GM23338 (cell line): ENCODE results near the gene NIPBL. TPM values are rescaled to one million over a fixed set of nuclear protein-coding genes. Genes with fewer than 3 reads are reported as not detected.

ENCODE experiments used
- ATAC-seq: fragments of 200-7000 bp; cut with Tn5 transposase; 3 replicates; pipeline ENCODE4 v1.9.1; 2020
- DNase-seq: peaks from one replicate; pipeline ENCODE4 v3.0.0-alpha.2; 2015; ENCODE audit warnings: low spot score
- H2AFZ ChIP-seq: fragments of 200-600 bp; sonication (generic); 2 replicates; pipeline ENCODE4 v1.8.0; 2016; ENCODE audit warnings: antibody characterized with exemption, mild to moderate bottlenecking, moderate library complexity
- H3F3A ChIP-seq: fragments of 200-600 bp; sonication (generic); replicated peaks from 2 replicates; pipeline ENCODE4 v1.8.0; 2017; ENCODE audit warnings: antibody characterized with exemption, mixed run types, low read depth
- H3K27ac ChIP-seq: fragments of 200-600 bp; sonication (generic); 2 replicates; pipeline ENCODE4 v1.6.1; 2016; ENCODE audit warnings: low read depth
- H3K27me3 ChIP-seq: fragments of 200-600 bp; sonication (generic); 2 replicates; pipeline ENCODE4 v1.8.0; 2016; ENCODE audit warnings: mild to moderate bottlenecking, mixed run types, moderate library complexity; ENCODE audit not compliant: insufficient read depth
- H3K36me3 ChIP-seq: fragments of 200-600 bp; sonication (generic); 2 replicates; pipeline ENCODE4 v1.8.0; 2016; ENCODE audit warnings: mild to moderate bottlenecking; ENCODE audit not compliant: insufficient read depth
- H3K4me1 ChIP-seq: fragments of 200-600 bp; sonication (generic); 2 replicates; pipeline ENCODE4 v1.8.0; 2016; ENCODE audit warnings: mild to moderate bottlenecking, moderate library complexity; ENCODE audit not compliant: insufficient read depth
- H3K4me2 ChIP-seq: fragments of 200-600 bp; sonication (generic); 2 replicates; pipeline ENCODE4 v1.7.1; 2017; ENCODE audit warnings: mixed run types
- H3K4me3 ChIP-seq: fragments of 200-600 bp; sonication (generic); 2 replicates; pipeline ENCODE4 v1.6.1; 2016; ENCODE audit warnings: mixed run types
- H3K79me2 ChIP-seq: fragments of 200-600 bp; sonication (generic); replicated peaks from 2 replicates; pipeline ENCODE4 v1.8.0; 2017; ENCODE audit warnings: mild to moderate bottlenecking; ENCODE audit not compliant: insufficient read depth
- H3K9me2 ChIP-seq: fragments of 200-600 bp; sonication (generic); 2 replicates; pipeline ENCODE4 v1.8.0; 2017; ENCODE audit not compliant: insufficient read depth
- H4K20me1 ChIP-seq: fragments of 200-600 bp; sonication (generic); replicated peaks from 2 replicates; pipeline ENCODE4 v1.8.0; 2017; ENCODE audit warnings: mild to moderate bottlenecking; ENCODE audit not compliant: insufficient read depth
- H3K27ac Mint-ChIP-seq: 2 replicates; pipeline ENCODE4 v1.8.0; 2020; ENCODE audit warnings: inconsistent platforms, mild to moderate bottlenecking, moderate library complexity, mixed read lengths
- H3K27me3 Mint-ChIP-seq: 3 replicates; pipeline ENCODE4 v1.8.0; 2022; ENCODE audit warnings: low read depth, mild to moderate bottlenecking, moderate library complexity, mixed read lengths, inconsistent platforms; ENCODE audit not compliant: insufficient read depth, poor library complexity
- H3K36me3 Mint-ChIP-seq: 3 replicates; pipeline ENCODE4 v1.8.0; 2021; ENCODE audit warnings: low read depth, mild to moderate bottlenecking, inconsistent platforms, moderate library complexity, mixed read lengths
- H3K4me1 Mint-ChIP-seq: 3 replicates; pipeline ENCODE4 v1.8.0; 2020; ENCODE audit warnings: mild to moderate bottlenecking, inconsistent platforms, mixed read lengths
- H3K4me3 Mint-ChIP-seq: 3 replicates; pipeline ENCODE4 v1.8.0; 2021; ENCODE audit warnings: moderate library complexity, mild to moderate bottlenecking, inconsistent platforms, mixed read lengths
- H3K9me3 Mint-ChIP-seq: 3 replicates; pipeline ENCODE4 v1.8.0; 2020; ENCODE audit warnings: moderate library complexity, mild to moderate bottlenecking, inconsistent platforms, mixed read lengths
- CREB1 ChIP-seq: fragments of 250-450 bp; sonication (Bioruptor Pico); IDR thresholded peaks from 2 replicates; pipeline ENCODE4 v1.5.0; 2020; ENCODE audit warnings: low read depth, mild to moderate bottlenecking, moderate library complexity
- CTCF ChIP-seq, 2 experiments: fragments of 200-600 bp in 1 of 2; sonication (generic) in 1 of 2; conservative IDR thresholded peaks; 2 replicates each; pipeline versions ENCODE4 v1.5.1 to v1.6.1; 2016 to 2017; ENCODE audit warnings: antibody characterized with exemption in 2 of 2, low read depth in 2 of 2, mild to moderate bottlenecking in 2 of 2, moderate library complexity in 1 of 2
- ETS1 ChIP-seq: IDR thresholded peaks from 2 replicates; pipeline ENCODE4 v1.6.1; 2016; ENCODE audit warnings: antibody characterized with exemption
- EZH2 ChIP-seq: fragments of 200-600 bp; sonication (generic); IDR thresholded peaks from one replicate; pipeline ENCODE4 v1.8.0; 2017; ENCODE audit warnings: antibody characterized with exemption, mild to moderate bottlenecking, low read depth; ENCODE audit not compliant: unreplicated experiment
- EZH2phosphoT487 ChIP-seq: fragments of 200-600 bp; sonication (generic); IDR thresholded peaks from one replicate; pipeline ENCODE4 v1.8.1; 2018; ENCODE audit warnings: antibody characterized with exemption; ENCODE audit not compliant: unreplicated experiment
- JUNB ChIP-seq: IDR thresholded peaks from one replicate; pipeline ENCODE4 v1.6.1; 2016; ENCODE audit warnings: antibody characterized with exemption; ENCODE audit not compliant: unreplicated experiment
- NANOG ChIP-seq: IDR thresholded peaks from 2 replicates; pipeline ENCODE4 v1.6.1; 2016; ENCODE audit warnings: antibody characterized with exemption, borderline replicate concordance
- POLR2AphosphoS5 ChIP-seq: IDR thresholded peaks from 2 replicates; pipeline ENCODE4 v1.6.1; 2016; ENCODE audit warnings: antibody characterized with exemption, low read depth
- REST ChIP-seq: IDR thresholded peaks from one replicate; pipeline ENCODE4 v1.6.1; 2018; ENCODE audit warnings: antibody characterized with exemption; ENCODE audit not compliant: unreplicated experiment
- STAT1 ChIP-seq: IDR thresholded peaks from one replicate; pipeline ENCODE4 v1.6.1; 2016; ENCODE audit warnings: antibody characterized with exemption; ENCODE audit not compliant: unreplicated experiment
- ZNF114 ChIP-seq: fragments of 250-450 bp; sonication (Bioruptor Pico); IDR thresholded peaks from 2 replicates; pipeline ENCODE4 v1.5.0; 2020; ENCODE audit warnings: mild to moderate bottlenecking, moderate library complexity
- ZNF331 ChIP-seq: fragments of 250-450 bp; sonication (Bioruptor Pico); IDR thresholded peaks from 2 replicates; pipeline ENCODE4 v1.5.0; 2020; ENCODE audit warnings: low read depth, mild to moderate bottlenecking, moderate library complexity
- ZNF462 ChIP-seq: fragments of 250-450 bp; sonication (Bioruptor Pico); IDR thresholded peaks from 2 replicates; pipeline ENCODE4 v1.5.0; 2020; ENCODE audit warnings: mild to moderate bottlenecking, moderate library complexity
- polyA plus RNA-seq: library from polyadenylated mRNA; unstranded; fragments of >200 nt; fragmentation: Nextera tagmentation; extraction: Ambion mirVana; gene quantifications from 2 replicates; pipeline ENCODE4 v1.2.1, GENCODE V29; 2016
- total RNA-seq: library from RNA; depleted of rRNA; stranded (reverse); fragments of >200 nt; shearing (Covaris generic); gene quantifications from 2 replicates; pipeline ENCODE4 v1.2.3, GENCODE V29; 2014

Gene NIPBL
- total and polyA plus RNA-seq, 2 experiments from 2014 or later = 44.2 to 51.4 TPM

- DNase-seq = peak; percentile 71
- Histone ChIP-seq H3F3A (no peaks in the 10 kb centered on the region), H3K4me3 (peak overlapping the region; percentile 86), H3K4me1 (peaks cover 32% of the 10 kb centered on the region), H2AFZ (0 out of 2 replicates have a peak overlapping the region, but pooled peaks have one; percentile 21), H4K20me1 (peaks cover 27% of the 10 kb centered on the region), H3K27me3 (no peaks in the 10 kb centered on the region), H3K9me2 (no peaks in the 10 kb centered on the region), H3K36me3 (no peaks in the 10 kb centered on the region), H3K79me2 (peaks cover 86% of the 10 kb centered on the region), H3K27ac (peak overlapping the region; percentile 94), H3K4me2 (peak overlapping the region; percentile 84)
- TF ChIP-seq REST (no peak), ZNF462 (CRISPR knock-in tag) (no peak), CREB1 (CRISPR knock-in tag) (no peak), EZH2phosphoT487 (no peak), NANOG (no peak), EZH2 (no peak), ZNF331 (CRISPR knock-in tag) (no peak), ZNF114 (CRISPR knock-in tag) (no peak), ETS1 (no peak; the same call in 1 of the 2 replicates), CTCF (conservative IDR thresholded peaks at IDR 0.05; ENCODE audit: low read depth in 2 of 2) (no peak), STAT1 (no peak), POLR2AphosphoS5 (no peak), JUNB (no peak)
- no peaks in the 10 kb centered on the region for H3K36me3 Mint-ChIP-seq
- peaks cover 28% of the 10 kb centered on the region; the same call in 2 of the 3 replicates for H3K4me1 Mint-ChIP-seq
- H3K27me3 Mint-ChIP-seq = peaks cover 2% of the 10 kb centered on the region
- peak overlapping the region; percentile 93 for H3K27ac Mint-ChIP-seq
- ATAC-seq = peak; percentile 42
- no peaks in the 10 kb centered on the region for H3K9me3 Mint-ChIP-seq
- H3K4me3 Mint-ChIP-seq = peak overlapping the region; percentile 98
Observed at GRCh38 chr5:36876965-36877666, 547 bp downstream of the NIPBL start.
